AG10803 (cell line): ENCODE measurements around the gene CYB5R2.

ENCODE experiments used
- DNase-seq: peaks from one replicate; pipeline ENCODE4 v3.0.0; 2010; ENCODE audit warnings: low read depth
- H3K4me3 ChIP-seq: 2 replicates; pipeline ENCODE4 v1.5.1; 2011; ENCODE audit warnings: mild to moderate bottlenecking, low read length, control low read depth
- CTCF ChIP-seq: conservative IDR thresholded peaks from 2 replicates; pipeline ENCODE4 v1.5.1; 2011; ENCODE audit warnings: mild to moderate bottlenecking, low read length, control low read depth, inconsistent platforms

Gene CYB5R2

GRCh38 chr11:7691759-7692350 is 18.6 kb upstream of the CYB5R2 start:
- DNase-seq: no peak
- no peak overlapping the region for H3K4me3 ChIP-seq
- TF ChIP-seq CTCF: no peak

- DNase-seq: no peak
- no peak for TF ChIP-seq CTCF
- no peak overlapping the region for H3K4me3 ChIP-seq
These were observed 17.3 kb upstream of the CYB5R2 start for GRCh38 chr11:7690648-7691047.

GRCh38 chr11:7689239-7689638 is 15.9 kb upstream of the CYB5R2 start:
- H3K4me3 ChIP-seq: no peak overlapping the region
- DNase-seq: no peak
- TF ChIP-seq CTCF: no peak

- peak; percentile 93 for TF ChIP-seq CTCF
- DNase-seq: peak; percentile 41
- no peak overlapping the region for H3K4me3 ChIP-seq
These were observed 15.0 kb upstream of the CYB5R2 start for GRCh38 chr11:7688238-7688826.

- H3K4me3 ChIP-seq: no peak overlapping the region
- no peak for TF ChIP-seq CTCF
- no peak for DNase-seq
These were observed 14.1 kb upstream of the CYB5R2 start for GRCh38 chr11:7687386-7687785.

GRCh38 chr11:7686761-7687160 is 13.5 kb upstream of the CYB5R2 start:
- H3K4me3 ChIP-seq: no peak overlapping the region
- TF ChIP-seq CTCF: no peak
- DNase-seq: no peak

- no peak overlapping the region for H3K4me3 ChIP-seq
- TF ChIP-seq CTCF: no peak
- no peak for DNase-seq
These were observed 10.3 kb upstream of the CYB5R2 start for GRCh38 chr11:7683571-7683970.
